ENCODE results near the gene HPSE2.
"Not testable (repeated sequence)": the region's sequence is repeated elsewhere in the genome, so short reads cannot be mapped to it uniquely, and the experiment has no call there.

HPSE2 gene

DNA sequence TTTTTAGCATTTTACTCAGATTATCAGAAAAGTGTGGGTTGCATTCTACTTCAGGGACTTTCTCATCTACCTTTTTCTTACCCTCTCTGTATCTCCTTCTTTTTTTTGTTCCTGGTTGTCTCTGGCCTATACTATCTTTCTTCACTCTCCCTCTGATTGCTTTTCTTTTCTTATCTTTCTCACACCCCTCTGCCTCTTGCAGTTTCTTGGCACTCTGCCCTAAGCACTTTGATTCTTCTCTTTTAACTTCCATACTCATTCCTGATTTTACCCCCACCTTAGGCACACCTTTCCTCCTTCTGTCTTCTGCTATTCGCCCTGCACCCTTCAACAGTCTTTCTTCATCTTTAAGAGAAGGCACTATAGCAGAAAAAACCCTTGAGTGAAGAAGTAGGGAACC, 696.1 kb downstream of the HPSE2 start:
- DNase-seq, result no peak

DNA sequence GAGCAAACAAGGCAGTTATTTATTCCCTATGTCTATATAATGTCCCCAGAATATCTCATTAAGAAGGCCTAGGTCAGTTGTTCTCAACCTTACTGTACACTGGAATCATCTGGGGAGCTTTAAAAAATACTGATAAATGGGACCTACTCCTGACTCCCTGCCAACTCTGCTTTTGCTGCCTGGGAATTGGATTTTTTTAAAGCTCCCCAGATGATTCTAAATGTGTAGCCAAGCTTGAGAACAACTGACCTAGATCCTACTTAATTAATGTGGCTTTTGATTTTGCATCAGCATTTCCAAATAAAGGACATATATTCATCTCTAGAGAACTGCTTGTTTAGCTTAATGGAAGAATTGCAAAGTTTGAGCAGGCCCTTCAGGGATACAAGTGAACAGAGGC, 697.2 kb downstream of the HPSE2 start:
- DNase-seq, result no peak

DNA sequence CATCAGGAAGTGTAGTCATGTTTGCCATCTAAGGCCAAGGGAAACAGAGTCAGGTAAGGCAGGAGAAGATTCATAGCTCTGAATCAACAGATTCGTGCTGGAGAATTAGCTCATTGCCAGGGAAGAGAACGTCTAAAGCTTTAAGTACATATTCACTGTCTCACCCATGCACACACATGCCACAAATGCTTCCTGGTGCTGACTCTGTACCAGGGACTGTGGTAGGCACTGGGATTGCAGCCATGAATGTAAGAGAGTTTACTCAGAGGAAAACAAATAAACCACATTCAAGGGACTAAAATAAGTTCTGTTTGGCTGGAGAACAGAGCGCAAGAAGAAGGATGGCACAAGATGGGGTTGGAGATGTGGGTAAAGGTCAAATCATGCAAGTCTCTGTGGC, 699.1 kb downstream of the HPSE2 start:
- no peak for DNase-seq

DNA sequence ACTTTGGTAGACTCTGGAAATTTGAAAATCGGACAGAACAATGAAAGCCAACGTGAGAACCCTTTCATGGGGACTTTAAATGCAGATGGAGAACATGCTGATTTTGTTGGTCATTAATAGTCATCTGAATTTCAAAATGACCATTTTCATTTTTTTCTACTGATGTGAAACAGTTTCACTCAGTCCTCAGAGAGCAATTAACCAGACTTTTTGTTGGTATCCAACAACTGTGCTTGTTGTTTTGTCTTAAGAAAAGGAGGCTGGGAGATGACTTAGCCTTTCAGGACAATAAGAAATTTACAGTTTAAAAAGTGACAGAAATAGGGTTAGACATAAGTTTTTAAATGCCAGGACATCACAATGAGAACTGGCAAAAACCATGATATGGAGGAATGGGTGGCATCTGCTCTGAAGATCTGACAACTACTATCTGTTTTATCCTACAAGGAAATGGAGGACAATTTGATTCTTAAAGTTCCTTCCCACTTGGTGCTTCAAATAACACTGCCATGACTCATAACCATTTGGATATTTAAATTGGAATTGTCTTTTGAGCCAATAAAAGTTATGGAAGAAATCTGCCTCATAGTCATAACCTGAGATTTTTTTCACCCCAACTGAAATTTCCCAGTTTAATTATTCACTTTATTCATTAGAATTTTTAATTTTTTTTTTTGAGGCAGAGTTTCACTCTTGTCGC, 701.8 kb downstream of the HPSE2 start:
- DNase-seq, result no peak

DNA sequence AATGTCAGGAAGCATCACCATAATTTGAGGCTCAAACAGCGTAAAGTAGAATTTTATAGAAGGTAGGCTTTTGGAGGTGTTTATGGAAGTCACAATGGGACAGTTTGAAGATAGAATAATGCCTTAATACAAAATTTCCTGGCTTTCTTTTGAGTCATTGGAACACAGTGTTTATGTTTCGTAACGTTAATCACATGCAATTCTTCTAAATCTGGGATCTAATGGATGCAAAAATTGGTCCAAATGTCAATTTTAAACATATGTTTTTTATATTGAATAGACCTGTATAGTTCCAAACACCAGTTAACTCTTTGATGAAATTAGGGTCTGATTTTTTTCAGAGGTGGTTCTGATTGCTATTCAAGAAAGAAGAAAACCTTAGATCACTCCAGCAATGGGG, 702.4 kb downstream of the HPSE2 start:
- no peak for DNase-seq

DNA sequence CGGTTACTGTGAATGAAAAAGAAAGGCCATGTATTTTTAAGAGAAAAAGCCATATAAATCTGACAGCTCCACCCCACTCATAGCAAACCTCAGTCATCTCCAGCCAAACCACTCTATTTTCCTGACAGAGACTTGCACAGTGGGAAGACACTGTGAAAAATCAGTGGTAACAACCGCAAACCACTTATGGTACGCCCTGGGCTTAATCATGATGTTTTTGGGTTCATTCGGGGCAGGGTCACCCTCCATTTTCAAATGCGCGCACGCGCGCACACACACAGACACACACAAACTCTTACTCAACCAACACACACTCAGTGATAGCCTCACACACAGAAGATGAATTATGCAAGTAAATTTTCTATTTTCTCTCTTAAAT, 706.9 kb downstream of the HPSE2 start:
- DNase-seq, result no peak

DNA sequence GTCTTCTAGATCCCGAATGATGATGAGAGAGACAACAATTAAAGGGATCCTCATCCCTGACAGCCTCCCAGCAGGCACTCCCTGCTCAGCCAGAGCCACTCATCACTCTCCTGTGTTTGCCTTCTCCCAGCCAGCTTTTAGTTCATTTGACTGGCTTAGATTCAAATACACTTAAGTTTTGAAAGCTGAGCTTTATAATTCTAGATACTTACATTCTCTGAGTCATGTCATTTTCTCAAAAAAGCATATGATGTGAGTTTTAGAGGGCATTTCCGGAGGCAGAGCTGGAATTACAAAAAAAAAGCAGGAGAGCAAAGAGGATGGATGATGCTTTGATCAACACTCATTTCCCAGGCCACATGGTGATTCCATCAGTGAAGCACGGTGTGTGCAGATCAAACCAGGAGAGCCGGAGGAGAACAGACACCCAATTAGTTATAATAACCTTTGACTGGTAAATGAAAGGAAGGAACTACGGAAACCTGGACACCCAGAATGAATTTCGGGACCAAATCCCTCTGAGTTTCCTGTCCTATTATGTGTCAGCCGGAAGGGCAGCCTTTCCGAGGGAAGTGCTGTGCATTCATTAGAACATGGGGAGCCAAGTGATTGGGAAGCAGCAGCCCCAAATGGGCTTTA, 707.4 kb downstream of the HPSE2 start:
- no peak for DNase-seq

DNA sequence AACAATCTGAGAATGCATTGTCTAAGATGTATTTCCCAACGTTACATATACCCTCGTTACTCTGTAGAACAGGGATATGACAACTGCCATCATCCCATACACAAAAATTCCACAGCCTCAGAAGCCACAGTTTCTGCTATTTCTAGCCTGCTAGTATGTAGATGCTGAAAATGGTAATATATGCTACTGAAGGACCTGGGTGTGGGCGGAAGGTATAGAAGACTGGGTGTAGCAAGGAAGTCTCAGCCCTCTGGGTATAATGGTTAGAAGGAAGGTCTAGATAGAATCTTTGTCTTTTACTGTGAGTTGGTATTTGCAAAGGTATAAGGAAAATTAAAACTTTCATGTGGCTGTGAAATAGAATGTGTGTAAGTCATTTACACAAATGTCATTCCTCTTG, 709.7 kb downstream of the HPSE2 start:
- DNase-seq, result no peak

DNA sequence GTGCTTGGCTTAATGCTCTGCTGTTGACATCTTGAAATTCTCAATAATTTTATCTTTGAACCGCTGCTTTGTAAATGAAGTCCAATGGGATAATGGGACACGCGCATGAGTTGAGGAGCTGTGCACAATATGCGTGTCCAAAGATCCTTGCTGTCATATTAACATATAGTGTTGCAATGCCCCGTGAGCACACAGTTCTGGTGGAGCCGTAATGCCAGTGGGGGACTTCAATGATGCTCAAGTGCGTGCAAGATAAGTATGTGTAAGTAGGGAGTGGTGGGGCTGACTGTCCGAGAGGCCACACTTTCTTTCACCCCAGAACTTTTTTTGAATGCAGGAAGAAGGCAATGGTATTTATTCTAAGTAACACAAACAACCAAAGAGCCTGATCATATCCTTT, 711.5 kb downstream of the HPSE2 start:
- DNase-seq, result no peak

DNA sequence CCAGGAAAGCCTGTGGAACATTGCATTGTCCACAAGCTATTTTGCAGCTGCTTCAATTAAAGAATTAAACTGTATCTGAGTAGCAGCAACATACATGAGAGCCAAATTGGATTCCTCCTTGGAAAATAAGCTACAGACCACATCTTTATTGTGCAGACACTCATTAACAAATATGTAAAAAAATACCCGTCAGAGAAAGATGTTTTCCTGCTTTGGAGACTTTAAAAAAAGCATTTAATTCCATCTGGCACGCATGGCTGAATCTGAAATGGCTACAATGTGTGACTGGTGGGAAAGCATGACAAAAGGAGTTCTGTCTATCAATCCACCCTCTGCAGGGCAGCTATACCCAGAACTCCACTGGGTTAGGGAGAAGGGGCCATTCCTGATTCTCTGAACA, 715.8 kb downstream of the HPSE2 start:
- DNase-seq, result no peak

DNA sequence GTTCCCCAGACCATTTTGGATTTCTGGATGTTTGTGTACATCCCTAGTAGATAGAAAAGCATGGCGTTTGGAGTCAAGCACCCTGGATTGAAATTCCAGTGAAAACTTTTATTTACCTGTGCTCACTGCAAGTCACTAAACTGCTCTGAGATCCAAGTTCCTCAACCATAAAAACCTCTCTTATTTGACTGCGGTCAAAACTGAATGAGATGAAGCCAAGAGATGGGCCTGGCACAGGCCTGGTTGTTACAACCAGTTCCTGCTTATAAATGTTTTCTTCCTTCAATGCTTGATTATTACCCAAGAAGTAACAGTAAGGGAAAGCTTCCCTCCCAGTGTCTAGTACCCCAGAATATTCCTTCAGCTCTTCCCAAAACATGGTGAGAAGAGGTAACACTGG, 718.0 kb downstream of the HPSE2 start:
- DNase-seq, result no peak

DNA sequence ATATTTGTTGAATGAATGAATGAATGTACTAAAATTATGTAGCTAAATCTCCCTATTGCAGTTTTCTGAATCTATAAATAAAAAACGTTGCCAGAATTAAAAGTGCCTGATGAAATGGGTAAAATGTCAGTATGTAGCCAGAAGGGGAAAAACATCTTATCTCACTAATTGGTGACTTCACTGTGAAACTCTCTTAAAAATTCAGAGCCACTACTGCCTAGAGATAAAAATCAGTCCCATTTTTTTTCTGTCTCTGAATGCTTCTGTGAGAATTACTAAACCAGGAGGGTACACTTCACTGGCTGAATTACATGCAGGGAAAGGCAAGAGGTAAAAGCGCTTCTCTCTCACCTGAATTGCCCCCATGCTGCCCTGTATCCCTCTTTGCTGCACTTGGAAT, 719.3 kb downstream of the HPSE2 start:
- peak; percentile 85 for DNase-seq

DNA sequence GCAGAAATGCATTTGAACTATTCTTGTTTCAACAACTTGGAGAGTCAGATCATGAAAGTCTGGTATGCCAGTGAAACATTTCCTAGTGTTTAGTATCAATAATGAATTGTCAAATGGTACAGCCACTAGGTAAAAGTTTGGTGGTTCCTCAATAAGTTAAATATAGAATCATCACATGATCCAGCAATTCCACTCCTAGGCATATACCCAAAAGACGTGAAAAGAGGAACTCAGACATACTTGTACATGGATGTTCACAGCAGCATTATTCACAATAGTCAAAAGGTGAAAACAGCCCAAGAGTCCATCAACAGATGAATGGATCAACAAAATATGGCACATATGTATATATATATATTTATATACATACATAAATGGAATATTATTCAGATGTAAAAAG, 721.9 kb downstream of the HPSE2 start:
- DNase-seq, result no peak

DNA sequence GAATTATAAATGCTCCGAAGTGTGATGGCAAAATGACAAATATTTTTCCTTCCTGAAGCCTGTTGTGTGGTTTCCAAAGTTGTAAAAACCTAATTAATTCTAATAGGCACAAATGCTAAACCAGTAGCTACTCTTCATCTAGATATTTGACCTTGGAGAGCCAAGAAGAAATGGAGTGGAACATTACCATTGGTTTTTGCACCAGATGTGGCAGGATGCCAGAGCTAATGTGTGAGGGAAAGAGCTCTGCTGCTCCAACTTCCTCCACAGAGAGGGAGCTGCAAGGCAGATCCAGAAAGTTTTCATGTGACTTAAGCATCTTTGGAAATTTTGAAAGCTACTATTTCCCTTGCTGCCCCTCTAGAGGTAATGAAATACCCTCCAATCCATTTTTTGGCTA, 723.8 kb downstream of the HPSE2 start:
- DNase-seq, result no peak

DNA sequence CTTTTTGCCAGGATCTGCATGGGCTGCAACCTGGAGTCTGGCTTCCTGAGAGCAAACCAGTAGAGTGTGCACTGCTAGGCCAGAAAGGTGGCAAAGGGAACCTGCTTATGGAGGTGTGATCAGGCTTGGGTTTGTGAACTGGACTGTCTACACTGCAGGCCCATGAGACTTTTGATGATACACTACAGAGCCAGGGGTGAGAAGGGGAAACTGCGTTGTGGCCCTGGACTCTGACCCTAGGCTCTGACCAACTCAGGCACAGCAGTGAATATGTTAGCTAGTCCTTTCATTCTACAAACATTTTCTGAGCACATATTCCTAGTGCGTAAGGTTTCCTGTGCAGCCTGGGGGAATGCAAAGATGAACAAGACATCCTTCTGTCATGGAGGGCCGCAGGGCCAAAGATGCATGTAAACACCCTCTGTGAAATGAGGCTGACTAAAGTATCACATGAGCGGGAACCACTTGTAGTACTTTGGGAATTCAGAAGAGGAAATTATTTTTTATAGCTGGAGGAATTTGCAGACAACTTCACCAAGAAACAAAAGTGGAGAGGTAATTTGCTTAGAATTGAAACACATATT, 725.1 kb downstream of the HPSE2 start:
- no peak for DNase-seq

DNA sequence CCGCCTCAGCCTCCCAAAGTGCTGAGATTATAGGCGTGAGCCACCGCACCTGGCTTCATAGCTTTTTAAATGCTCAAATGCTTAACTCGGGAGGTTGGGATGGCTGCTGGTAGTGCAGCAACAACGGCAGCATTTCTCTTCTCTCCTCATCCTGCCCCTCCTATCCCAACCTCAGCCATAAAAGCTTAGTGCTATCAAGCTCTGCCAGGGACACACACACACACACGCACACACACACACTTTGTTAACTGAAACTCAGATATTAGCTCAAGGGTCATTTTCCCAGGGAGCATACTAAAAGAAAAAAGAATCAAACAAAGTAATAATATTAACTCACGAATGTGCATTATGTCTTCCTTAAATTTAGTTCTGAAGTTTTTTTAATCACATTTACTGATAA, 725.9 kb downstream of the HPSE2 start:
- no peak for DNase-seq

DNA sequence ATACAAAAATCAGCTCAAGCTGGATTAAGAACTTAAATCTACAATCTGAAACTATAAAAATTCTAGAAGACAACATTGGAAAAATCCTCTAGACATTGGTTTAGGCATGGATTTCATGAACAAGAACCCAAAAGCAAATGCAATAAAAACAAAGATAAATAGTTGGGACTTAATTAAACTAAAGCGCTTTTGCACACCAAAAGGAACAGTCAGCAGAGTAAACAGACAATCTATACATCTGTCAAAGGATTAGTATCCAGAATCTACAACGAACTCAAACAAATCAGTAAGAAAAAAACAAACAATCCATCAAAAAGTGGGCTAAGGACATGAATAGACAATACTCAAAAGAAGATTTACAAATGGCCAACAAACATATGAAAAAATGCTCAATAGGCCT, 733.1 kb downstream of the HPSE2 start:
- not testable (repeated sequence) for DNase-seq

DNA sequence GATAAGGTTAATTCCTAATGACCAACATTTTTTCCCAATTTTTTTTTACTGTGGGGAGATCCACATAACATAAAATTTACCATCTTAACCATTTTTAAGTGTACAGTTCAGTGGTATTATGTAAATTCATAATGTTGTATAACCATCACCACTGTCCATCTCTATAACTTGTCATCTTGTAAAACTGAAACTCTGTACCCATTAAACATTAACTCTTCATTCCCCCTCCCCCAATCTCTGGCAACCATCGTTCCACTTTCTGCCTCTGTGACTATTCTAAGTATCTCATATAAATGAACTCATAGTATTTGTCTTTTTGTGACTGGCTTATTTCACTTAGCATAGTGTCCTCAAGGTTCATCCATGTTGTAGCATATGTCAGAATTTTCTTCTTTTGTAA, 742.9 kb downstream of the HPSE2 start:
- DNase-seq, result no peak

DNA sequence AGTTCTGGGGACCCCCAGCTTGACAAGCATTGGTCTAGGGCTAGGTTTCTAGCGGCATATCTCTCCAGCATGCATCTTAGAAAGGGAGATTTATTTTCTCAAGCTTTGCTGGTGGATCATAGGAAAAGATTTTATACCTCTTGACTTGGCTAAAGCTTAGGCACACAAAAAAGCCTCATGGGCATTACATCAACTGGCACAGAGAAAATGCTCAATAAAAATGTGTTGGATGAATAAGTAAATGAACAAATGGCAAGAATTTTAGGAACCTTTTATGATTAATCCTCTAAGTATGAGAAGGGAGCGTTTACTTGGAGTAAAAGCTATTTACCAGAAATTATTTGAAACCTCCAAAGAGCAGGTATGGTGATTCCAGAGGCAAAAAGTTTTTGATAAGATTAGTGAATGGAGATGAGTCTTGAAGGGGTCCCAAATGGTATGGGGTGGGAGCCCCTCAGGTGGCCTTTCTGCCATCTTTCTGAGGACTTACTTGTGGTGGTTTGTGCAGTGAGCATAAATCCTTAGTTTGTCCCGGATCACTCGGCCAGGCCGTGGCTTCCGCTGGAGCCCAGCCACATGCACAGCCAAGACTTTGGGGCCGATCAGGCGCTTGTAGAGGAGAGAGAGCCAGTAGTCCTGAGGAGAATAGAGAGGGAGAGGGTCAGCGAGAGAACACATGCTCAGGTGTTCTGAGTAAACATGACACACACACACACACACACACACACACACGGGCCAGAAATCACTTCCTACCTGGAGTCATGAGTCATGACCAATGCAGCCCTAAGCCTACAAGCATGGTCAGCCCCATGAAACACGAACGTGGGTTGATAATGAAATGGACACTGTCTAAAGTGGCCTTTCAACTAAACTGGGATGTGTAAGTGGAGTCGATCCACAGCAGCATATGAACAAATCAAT, 745.8 kb downstream of the HPSE2 start:
- no peak for DNase-seq

DNA sequence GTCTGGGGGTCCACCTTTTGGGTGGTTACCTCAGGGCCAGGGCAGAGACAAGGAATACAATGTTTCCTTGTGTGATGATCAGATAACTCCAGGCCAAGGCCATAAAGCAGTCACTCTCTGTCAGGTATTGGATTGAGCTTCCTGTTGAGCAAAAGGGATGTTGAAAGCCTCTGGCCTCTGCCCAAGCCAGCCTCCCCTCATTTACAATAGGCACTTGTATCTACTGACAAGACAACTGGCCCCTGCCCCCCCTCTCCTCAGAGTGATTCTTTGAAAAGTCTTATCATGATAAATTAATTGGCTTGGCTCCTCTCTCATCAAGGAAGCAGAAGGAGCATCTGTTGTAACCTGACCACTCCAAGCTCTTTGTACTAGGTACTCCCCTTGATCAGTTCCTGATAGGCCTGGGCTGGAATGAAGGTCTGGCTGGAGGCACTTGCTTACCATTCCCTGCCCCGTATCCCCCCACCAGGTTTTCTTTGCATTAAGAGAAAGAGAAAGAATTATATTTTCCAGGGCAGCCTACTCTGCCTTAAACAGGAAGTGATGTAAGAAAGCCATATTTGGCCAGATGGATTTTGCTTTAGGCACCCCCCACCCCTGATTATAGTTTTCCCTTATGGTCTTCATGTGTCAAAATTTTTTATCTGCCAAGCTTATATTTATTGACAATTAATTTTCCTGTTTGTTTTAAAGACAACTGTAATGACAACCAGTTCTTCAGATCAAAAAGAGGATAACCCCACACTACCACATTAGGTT, 746.8 kb downstream of the HPSE2 start:
- peak; percentile 96 for DNase-seq

DNA sequence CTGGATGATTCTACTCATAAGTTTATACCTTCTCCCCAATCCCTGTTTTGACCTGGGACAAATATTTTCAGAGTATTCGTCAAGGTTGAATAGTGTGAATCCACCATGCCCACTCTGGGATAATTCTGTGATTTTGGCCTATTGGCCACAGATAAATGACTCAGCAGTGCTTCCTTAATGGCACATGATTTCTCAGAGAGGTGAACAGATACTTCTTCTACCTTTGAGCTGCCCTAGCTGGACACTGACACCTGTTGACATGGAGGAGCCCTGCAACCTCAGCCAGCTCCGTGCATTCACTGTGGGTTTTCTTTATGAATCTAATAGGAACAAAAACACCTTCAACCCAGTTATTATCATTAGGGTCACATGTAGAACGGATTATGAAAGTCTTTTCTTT, 748.0 kb downstream of the HPSE2 start:
- DNase-seq, result no peak

DNA sequence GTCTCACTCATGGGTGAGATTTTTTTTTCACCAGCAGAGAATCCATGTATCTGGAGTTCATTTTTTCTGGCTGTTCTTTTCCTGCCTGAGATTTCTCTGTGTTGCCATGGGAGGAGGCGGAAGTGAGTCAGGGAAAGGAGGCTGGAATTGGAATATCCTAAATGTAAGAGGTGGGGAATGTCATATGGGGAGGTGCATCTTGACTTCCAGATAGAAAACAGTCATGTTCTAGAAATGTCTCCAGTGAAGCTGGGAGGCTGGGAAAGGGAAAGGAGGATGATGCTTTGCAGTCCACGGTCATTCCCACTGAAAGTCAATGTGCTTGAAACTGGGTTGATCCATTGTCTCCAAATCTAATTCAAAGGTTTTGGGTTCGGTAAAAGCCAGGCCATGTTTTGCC, 749.2 kb downstream of the HPSE2 start:
- DNase-seq, result peak; percentile 75

DNA sequence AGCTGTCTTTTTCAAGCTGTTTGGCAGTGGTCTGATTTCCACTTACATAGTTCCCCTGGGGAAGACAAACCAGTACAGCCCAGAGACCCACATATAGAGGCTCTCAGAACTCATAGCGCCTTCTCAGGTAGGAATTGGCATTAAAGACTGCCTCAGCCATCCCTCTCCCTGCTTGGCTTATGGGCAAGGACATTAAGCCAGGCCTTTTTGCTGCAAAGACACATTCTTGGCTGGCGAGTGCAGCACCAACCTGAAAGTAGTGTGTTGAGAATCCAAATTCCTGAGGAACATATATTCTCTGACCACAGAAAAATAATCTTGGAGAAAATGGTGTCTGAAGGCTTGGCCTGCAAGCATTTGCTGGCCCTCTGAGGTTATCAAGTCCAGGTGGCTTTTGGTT, 749.7 kb downstream of the HPSE2 start:
- peak; percentile 82 for DNase-seq

Data from islet precursor cell (in vitro differentiated cells).